Measurements from ENCODE around the gene CXorf65.

DNA sequence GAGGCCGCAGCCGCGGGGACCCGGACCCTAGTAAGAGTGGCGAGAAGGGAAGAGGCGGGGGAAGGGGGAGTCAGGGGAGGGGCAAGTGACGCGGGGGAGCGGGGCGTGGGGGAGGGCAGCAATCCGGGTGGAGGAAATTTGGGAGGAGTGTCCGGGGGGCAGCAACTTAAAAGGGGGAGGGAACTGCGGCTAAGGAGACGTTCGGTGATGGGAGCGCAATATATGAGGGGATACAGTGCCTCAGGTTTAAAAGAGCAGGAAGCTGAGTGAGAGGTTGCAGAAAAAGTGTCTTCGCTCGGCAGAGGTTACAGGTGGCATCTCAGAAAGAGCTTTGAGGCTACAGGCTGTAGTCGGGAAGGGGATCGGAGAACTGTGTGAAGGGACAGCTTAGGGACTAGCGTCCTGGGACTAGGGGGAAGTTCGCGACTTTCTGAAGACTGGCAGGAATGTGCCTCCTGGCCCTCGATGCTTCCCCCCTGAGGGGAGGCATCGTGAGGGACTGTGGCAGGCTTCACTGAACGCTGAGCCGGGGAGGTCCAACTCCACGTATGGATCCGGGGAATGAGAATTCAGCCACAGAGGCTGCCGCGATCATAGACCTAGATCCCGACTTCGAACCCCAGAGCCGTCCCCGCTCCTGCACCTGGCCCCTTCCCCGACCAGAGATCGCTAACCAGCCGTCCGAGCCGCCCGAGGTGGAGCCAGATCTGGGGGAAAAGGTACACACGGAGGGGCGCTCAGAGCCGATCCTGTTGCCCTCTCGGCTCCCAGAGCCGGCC, 10.4 kb downstream of the CXorf65 start:
- TF ChIP-seq CTCF (IDR thresholded peaks at IDR 0.05; ENCODE audit: low read length) (no peak), EZH2 (IDR thresholded peaks at IDR 0.05; ENCODE audit: borderline replicate concordance, low read length) (no peak)
